Frontal cortex (tissue), 4 donors: ENCODE results near the gene MINDY4B. TPM values are rescaled to one million over a fixed set of nuclear protein-coding genes. Genes with fewer than 3 reads are reported as not detected.

ENCODE experiments used
- DNase-seq, 2 donors: peaks; one replicate each; pipeline ENCODE4 v3.0.0; 2012; ENCODE audit warnings: low spot score in 2 of 2
- FAIRE-seq: peaks from 2 replicates; lab custom pipeline; 2012; peaks lifted over from hg19 to GRCh38; lab: Jason Lieb, UNC
- total RNA-seq: library from RNA; depleted of rRNA; stranded (reverse); fragments of >200 nt; gene quantifications from one replicate; pipeline ENCODE4 v1.2.3, GENCODE V29; 2014
- donor health status: control.
- donor health status: control.
- donor health status: control.

Gene MINDY4B
- under 0.01 TPM for total RNA-seq

- FAIRE-seq = no peak
- DNase-seq = no peak
Observed at GRCh38 chr3:150905339-150905738, at the start of gene MINDY4B. Gene MINDY4B (minus strand): TSS chr3:150905439. CDS start chr3:150905439, 0 bp downstream.

DNA sequence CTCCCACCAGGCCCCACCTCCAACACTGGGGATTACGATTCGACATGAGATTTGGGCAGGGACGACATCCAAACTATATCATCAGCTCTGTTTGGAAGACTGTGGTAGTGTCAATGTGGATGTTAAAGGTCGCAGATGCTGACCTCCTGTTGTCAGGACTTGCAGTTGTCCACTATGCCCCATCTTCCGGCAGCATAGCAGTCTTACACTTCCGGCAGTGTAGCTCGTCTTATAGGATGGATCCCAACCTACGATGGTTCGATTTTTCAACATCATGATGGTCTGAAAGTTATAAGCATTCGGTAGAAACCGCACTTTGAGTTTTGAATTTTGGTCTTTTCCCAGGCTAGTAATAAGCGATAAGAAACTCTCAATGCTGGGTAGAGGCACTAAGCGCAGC, 46.7 kb upstream of the MINDY4B start:
- no peak for DNase-seq
- no peak for FAIRE-seq

- no peak for FAIRE-seq
- DNase-seq = no peak
Observed at GRCh38 chr3:150945226-150946032, 40.2 kb upstream of the MINDY4B start.

GRCh38 chr3:150942221-150942620, 37.0 kb upstream of the MINDY4B start:
- FAIRE-seq (no peak), DNase-seq (no peak)

GRCh38 chr3:150936693-150937092, 31.5 kb upstream of the MINDY4B start:
- FAIRE-seq = no peak
- DNase-seq = no peak

DNA sequence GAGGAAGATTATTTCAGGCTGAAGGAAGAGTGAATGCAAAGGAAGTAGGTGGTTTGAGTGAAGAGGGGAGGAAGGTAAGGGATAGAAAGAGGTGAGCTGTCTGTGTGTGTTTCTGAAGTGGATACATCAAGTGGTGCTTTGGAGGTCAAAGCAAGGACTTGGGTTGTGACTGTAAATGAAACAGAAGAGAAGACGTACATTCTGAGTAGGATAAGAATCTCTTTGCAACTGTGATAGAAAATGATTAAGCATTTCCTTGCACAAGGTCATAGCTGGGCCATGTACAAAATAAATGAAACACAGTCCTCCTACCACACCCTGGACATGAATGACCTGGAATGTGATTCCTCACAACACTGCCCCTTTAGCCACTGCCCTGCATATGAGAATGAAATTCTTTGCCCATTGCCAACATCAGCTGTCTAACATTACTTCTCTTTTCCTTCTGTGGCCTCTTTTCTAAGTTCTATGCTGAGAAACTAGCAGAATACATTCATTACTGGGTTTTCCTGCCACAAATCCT, 28.3 kb upstream of the MINDY4B start:
- FAIRE-seq = no peak
- DNase-seq = no peak

DNA sequence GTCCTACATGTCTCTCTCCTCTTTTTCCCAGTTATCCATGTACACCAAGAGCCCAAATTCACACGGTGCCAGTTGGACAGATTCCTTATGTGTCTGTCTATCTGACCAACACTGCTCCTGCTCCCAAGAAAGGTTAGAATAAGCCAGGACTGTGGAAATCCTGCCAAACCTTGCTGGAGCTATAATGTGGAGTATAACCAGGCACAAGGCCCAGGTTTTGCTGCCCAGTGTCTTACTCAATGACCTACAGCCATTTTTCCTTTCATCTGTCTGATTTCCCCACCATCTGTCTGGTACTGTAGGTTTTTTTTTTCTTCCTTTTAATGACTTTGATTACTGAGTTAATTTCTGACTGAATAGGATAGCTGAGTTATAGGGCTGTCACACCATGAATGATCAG, 26.5 kb upstream of the MINDY4B start:
- no peak for FAIRE-seq
- DNase-seq = no peak

GRCh38 chr3:150930839-150931238, 25.6 kb upstream of the MINDY4B start:
- no peak for FAIRE-seq
- no peak for DNase-seq

- FAIRE-seq = no peak
- DNase-seq = no peak
Observed at GRCh38 chr3:150928234-150928633, 23.0 kb upstream of the MINDY4B start.

DNA sequence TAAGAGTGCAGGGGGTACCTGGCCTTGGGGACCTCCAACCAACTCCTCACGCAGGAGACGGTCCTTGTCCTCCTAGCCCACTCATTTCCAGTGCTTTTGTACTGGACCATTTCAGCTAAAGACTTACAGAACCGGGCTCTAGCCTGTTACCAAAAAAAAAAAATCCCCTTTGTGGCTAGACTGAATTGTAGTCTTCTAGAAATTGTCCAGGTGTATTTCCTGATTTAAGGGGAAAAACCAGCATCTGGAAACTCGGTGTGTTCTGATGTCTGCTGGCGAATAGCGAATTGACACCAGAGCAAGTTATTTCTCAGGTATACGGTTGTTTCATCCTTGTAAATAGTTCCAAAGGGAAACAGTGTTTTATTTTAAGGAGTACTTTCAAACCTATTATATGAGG, 21.1 kb upstream of the MINDY4B start:
- DNase-seq (no peak), FAIRE-seq (no peak)

GRCh38 chr3:150925751-150926201, 20.5 kb upstream of the MINDY4B start:
- no peak for DNase-seq
- FAIRE-seq = no peak

GRCh38 chr3:150922611-150923010, 17.4 kb upstream of the MINDY4B start:
- FAIRE-seq (peak; percentile 19), DNase-seq (no peak)

- DNase-seq = no peak
- FAIRE-seq = no peak
Observed at GRCh38 chr3:150921209-150921608, 16.0 kb upstream of the MINDY4B start.

DNA sequence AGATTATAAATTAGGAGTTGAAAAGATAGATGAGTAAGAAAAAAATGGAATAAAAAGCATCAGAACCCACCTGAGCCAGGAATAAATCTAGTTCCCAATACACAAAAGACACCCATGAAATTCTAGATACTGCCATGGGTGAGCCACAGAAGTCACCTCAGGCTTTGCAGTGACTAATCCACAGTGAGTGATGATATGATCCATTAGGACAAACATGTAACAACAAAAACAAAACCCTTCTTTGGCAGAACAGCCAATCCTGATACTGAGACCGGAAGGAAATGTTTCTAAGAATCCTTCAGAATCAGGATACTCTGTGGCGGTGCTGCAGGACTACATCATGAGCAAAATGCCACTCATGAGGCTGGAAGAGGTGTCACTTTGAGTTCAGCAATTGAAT, 15.0 kb upstream of the MINDY4B start:
- FAIRE-seq = no peak

DNA sequence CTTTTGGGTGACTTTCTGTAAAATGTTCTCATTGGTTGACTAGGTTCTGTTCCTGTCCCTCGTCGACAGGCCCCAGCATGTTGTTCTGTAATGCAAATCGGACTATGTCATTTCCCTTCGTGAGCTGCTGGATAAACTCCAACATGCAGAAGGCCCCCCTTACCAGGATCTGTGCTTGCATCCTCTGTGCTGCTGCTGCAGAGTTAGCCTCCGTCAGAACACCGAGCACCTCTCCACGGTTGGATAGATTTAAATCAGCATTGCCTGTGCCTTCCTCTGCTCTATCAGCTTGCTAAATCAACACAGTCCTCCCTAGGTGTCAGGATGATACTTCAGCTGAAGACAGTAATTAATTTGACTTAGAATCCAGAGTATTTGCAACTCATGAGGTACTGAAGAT, 12.7 kb upstream of the MINDY4B start:
- no peak for FAIRE-seq
- DNase-seq = no peak

More for the DNA sequence above, 15.0 kb upstream of the MINDY4B start:
- no peak for DNase-seq

DNA sequence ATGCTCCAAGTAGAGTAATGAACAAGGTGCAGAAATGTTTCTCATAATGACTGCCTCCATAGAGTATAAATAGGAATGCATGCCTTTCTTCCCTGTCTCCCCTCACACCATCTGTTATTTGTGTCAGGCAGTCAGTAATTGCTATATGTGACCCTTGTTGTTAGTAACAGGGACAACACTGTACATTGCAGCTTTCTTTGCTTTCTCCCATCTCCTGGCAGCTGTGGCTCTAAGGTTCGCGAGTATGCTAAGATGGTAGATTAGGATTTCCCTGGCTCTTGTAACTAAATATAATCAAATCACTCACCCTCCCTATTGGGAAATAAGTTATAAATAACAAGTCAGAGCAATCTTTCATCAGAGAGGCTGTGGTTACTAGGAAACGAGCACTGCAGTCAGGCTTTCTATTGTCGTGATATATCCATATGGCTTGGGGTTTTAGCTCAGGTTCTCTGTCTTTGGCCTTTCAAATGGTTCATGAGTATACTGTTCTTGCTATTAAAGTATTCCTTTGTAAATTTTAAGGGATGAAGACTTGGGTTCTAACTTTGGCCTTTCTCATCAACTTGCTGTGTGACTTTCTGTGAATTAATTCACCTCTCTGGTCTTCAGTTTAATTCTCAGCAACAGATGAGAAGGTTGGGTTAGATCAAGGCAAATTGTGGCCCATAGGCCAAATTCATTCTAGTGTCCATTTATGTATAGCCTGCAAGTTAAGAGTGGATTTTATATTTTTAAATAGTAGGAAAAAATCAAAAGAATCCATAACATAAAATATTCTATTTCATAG, 8.1 kb upstream of the MINDY4B start:
- FAIRE-seq (no peak), DNase-seq (no peak)

DNA sequence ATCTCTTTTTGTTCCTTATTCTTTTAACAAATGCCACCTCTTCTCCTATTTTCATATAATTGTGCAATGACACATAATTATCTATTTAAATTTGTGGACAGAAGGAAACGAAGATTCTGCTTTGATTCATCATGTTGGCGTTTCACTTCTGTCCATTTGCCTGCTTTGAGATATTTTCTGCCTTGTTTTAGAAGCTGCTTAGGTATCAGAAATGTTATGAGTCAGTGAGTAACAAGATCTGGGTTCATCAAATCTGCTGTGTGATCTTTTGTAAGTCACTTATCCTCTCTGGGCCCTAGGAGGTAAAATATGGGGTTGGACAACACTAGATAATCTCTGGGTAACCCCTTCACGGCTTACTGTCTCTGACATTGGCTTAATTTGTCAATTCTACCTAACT, 7.3 kb upstream of the MINDY4B start:
- FAIRE-seq = no peak

GRCh38 chr3:150911771-150912170, 6.5 kb upstream of the MINDY4B start:
- FAIRE-seq (no peak), DNase-seq (no peak)

More for the DNA sequence above, 7.3 kb upstream of the MINDY4B start:
- DNase-seq = no peak

GRCh38 chr3:150906461-150906860, 1.2 kb upstream of the MINDY4B start:
- FAIRE-seq (no peak), DNase-seq (no peak)

DNA sequence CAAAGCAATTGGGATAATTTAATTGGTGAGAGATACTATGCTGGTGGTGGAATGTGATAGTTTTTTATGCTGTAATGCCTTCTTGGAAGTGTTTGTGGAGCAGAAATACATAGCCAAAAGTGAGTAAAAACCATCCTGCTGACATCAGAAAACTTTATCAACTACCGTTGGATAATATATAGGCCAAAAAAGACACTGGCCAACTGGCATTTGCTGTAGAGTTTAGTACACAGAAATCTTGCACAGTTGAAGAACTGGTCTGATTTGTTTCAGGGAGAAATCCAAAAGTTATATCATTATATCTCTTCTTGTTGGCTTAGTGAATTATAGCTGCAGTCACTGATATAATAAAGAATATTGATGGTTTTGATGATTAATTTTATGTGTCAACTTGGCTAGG, 507 bp upstream of the MINDY4B start:
- no peak for FAIRE-seq
- DNase-seq = no peak

- DNase-seq (no peak), FAIRE-seq (no peak)
Observed at GRCh38 chr3:150902988-150903387, 2.3 kb downstream of the MINDY4B start.
